Stimulated activated CD4-positive, alpha-beta T cell treated with anti-CD3 and anti-CD28 coated beads, Interleukin-4, amount 100 ng/mL, for 48 hours (primary cell): ENCODE results near the gene CCDC106.

Source experiments
- DNase-seq, 2 donors: peaks; one replicate each; pipeline ENCODE4 v3.0.0-alpha.2; 2020; ENCODE audit warnings: low read depth in 2 of 2

The CCDC106 gene

GRCh38 chr19:55613930-55614710, 33.9 kb upstream of the CCDC106 start:
- DNase-seq: no peak

DNA sequence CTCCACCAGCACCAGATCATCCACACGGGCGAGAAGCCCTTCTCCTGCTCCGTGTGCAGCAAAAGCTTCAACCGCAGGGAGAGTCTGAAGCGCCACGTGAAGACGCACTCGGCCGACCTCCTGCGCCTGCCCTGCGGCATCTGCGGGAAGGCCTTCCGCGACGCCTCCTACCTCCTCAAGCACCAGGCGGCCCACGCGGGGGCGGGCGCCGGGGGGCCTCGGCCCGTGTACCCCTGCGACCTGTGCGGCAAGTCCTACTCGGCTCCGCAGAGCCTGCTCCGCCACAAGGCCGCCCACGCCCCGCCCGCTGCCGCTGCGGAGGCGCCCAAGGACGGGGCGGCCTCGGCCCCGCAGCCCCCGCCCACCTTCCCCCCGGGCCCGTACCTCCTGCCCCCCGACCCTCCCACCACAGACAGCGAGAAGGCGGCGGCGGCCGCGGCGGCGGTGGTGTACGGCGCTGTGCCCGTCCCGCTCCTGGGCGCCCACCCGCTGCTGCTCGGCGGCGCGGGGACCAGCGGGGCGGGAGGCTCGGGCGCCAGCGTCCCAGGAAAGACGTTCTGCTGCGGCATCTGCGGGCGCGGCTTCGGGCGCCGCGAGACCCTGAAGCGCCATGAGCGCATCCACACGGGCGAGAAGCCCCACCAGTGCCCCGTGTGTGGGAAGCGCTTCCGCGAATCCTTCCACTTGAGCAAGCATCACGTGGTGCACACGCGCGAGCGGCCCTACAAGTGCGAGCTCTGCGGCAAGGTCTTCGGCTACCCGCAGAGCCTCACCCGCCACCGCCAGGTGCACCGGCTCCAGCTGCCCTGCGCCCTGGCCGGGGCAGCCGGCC, 33.1 kb upstream of the CCDC106 start:
- DNase-seq: no peak

DNA sequence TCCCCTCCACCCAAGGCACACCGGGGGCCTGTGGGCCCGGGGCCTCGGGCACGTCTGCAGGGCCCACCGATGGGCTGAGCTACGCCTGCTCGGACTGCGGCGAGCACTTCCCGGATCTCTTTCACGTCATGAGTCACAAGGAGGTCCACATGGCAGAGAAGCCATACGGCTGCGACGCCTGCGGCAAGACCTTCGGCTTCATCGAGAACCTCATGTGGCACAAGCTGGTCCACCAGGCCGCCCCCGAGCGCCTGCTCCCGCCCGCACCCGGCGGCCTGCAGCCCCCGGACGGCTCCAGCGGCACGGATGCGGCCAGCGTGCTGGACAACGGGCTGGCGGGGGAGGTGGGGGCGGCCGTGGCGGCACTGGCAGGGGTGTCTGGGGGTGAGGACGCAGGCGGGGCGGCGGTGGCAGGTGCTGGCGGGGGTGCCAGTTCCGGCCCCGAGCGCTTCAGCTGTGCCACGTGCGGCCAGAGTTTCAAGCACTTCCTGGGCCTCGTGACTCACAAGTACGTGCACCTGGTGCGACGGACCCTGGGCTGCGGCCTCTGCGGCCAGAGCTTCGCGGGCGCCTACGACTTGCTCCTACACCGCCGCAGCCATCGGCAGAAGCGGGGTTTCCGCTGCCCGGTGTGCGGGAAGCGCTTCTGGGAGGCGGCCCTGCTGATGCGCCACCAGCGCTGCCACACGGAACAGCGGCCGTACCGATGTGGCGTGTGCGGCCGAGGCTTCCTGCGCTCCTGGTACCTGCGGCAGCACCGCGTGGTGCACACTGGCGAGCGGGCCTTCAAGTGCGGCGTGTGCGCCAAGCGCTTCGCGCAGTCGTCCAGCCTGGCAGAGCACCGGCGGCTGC, 32.2 kb upstream of the CCDC106 start:
- no peak for DNase-seq

DNA sequence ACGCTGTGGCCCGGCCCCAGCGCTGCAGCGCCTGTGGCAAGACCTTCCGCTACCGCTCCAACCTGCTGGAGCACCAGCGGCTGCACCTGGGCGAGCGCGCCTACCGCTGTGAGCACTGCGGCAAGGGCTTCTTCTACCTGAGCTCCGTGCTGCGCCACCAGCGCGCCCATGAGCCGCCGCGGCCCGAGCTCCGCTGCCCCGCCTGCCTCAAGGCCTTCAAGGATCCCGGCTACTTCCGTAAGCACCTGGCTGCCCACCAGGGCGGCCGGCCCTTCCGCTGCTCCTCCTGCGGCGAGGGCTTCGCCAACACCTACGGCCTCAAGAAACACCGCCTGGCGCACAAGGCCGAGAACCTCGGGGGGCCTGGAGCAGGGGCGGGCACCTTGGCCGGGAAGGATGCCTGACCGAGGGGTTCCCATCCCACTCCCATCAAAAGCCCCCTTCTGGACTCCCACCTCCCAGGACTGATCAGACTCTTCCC, 31.6 kb upstream of the CCDC106 start:
- DNase-seq: no peak

DNA sequence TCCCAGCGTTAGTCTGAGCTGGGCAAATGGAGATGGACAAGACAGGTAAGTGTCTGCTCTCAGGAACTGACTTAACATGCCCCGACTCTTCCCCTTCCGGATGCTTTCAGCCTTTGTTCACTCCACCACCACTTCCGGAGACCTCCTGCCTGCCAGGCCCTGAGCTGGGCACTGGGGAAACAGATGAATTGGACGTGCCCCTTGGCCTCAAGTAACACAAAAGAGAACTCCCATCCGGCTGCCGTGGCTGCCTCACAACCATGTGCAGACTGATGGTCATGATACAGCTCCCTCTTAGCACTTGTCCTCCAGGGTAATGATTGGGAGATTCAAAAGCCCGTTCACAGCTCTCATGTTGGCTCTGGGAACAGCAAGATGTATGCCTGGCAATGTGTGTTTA, 30.6 kb upstream of the CCDC106 start:
- DNase-seq: no peak

DNA sequence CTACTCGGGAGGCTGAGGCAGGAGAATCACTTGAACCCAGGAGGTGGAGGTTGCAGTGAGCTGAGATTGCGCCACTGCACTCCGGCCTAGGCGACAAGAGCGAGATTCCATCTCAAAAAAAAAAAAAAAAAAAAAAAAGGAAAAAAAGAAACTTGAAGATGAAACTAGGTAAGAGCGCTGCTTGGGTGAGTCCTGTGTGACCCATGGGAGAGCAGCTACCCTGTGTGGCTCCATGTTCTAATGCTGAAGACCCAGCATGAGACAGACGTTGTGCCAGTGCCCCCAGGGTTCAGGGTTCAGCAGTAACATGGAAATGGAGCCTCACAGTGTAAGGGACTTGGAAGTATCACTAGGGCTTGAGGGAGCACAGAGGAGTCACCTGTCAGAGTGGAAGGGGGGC, 29.6 kb upstream of the CCDC106 start:
- no peak for DNase-seq

DNA sequence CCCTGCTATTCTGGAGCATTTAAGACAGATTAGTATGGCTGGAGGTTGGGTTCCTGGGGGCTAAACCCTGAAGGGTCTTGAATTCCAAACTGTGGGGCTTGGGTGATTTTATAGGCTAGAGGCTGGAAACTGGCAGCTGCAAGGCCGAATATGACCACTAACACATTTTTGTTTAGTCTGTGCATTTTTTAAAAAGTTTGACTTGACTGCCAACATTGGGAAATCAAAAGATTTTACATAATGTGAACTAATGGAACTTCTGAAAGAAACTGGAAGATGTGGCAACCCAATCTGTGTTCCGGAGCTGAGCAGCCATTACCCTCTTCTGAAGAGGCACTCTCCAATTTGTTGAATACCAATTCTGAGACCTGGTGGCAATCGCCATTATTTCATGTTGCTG, 28.7 kb upstream of the CCDC106 start:
- no peak for DNase-seq

DNA sequence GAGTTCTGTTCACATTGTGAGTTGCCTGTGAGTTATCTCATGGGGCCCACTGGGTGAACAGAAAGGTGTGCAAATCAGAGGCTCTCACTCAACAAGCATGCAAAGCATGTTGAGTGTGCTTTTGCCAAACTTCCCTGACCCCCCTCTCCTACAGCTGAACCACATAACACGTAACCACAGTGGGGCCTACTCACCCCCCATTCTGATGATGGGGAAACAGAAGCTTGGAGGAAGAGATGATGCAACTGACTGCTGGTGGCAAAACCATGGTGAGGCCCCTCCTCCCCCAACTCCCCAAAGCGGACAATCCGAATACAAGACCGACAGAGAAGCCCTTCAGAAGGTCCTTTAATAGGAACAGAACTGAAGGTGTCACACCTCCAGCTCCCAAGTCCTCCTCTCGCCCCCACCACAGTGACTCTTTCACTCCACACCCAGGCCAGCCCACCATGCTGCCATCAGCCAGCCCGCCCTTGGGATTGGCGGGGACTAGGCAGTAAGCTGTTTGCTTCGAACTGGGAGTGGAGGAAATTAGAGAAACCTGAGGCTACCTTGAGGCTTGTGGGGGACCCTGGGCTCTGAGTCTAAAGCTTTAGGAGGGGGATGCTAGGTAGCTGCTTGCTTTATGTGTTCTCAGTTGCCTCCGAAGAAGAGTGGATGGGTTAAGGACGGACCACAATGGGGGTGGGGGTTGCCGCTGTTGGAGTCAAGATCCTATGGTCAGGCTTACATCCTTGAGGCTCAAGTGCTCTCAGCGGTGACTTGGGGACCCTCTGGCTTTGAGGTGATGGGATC, 27.4 kb upstream of the CCDC106 start:
- DNase-seq: no peak

DNA sequence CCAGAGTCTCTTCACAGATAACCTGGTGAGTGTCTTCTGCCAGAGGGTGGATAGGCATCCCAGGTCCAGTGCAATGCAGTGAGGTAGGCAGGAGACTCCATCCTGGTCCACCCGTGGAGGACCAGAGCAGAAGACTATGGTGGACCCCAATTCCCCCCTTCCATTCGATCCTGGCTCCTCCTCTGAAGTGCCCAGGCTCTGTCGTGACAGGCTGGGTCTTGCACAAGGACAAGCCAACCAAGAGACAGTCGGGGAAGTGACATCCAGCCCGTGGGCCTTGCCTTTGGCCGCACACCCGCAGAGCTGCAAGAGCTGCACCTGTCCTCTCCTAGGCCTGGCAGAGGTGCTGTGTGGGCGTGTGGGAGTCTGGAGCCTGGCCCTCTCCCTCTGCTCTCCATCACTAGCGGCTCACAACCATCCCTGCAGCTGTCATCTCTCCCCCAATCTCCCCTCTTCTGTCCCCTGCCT, 26.8 kb upstream of the CCDC106 start:
- DNase-seq: no peak

GRCh38 chr19:55621673-55622231, 26.3 kb upstream of the CCDC106 start:
- no peak for DNase-seq

- DNase-seq: no peak
Observed at GRCh38 chr19:55622242-55622969, 25.6 kb upstream of the CCDC106 start.

GRCh38 chr19:55623130-55623529, 24.9 kb upstream of the CCDC106 start:
- DNase-seq: no peak

GRCh38 chr19:55623561-55623960, 24.5 kb upstream of the CCDC106 start:
- no peak for DNase-seq

GRCh38 chr19:55624109-55625003, 23.7 kb upstream of the CCDC106 start, which contains the start of gene ZNF784:
Gene ZNF784 (minus strand): TSS chr19:55624566. CDS start chr19:55624561, 5 bp downstream.
- DNase-seq: peak; percentile 89 to 95

DNA sequence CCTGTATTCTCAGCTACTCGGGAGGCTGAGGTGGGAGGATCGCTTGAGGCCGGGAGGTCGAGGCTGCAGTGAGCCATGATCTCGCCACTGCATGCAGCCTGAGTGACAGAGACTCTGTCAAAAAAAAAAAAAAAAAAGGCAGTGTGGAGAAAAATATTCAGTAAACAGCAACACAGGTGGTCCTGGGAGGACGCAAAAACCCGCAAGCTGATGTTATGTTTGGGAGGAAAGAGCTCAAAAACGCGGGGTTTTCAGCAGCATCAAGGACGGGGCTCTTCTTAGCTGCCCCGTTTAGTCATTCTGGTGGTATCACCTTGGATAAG, 23.0 kb upstream of the CCDC106 start:
- no peak for DNase-seq

DNA sequence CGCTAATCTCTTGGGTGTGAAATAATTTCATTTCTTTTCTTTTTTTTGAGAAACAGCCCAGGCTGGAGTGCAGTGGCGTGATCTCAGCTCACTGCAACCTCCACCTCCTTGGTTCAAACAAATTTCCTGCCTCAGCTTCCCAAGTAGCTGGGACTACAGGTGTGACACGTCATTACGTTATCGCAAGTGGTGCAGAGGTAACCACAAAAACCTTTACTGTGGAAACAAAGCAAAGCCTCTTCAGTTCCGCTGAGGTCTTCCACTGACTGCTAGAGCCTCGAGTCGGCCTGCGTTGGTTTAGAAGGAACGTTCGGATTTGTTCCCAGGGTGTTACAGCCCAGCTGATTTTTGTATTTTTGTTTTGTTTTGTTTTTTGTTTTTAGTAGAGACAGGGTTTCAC, 21.7 kb upstream of the CCDC106 start:
- DNase-seq: peak in 1 of 2 donors; percentile 48

- peak; percentile 86 for DNase-seq
Observed at GRCh38 chr19:55632463-55632834, 15.6 kb upstream of the CCDC106 start.

DNA sequence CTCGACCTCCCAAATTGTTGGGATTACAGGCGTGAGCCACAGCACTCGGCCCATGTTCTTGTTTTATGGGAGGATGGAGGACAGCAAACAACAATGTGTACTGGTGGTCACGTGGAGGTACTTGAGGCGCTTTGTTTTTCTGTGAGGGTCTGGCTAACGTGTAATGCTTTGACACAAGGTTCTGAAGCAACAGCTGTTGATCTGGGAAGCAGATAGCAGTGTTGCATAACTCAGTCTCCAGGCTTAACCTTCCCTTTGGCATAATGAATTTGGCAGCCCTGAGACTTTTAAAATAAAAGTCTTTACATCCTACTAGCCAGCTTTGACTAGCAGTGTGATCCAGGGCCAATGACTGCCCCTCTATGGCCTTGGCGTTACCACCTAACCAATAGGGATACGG, 14.2 kb upstream of the CCDC106 start:
- DNase-seq: no peak

- DNase-seq: no peak
Observed at GRCh38 chr19:55635334-55635717, 12.7 kb upstream of the CCDC106 start.
